IMR-90 (cell line): ENCODE results near the gene MAP3K8. TPM values are rescaled to one million over a fixed set of nuclear protein-coding genes. Genes with fewer than 3 reads are reported as not detected.

Source experiments
- ATAC-seq: fragments of 200-7000 bp; cut with Tn5 transposase; 2 replicates; pipeline ENCODE4 v1.9.1; 2020; ENCODE audit warnings: low read depth, mild to moderate bottlenecking, moderate library complexity
- BruUV-seq: library from RNA; stranded (reverse); fragments of 400-500 nt; replicated peaks from 2 replicates; lab custom pipeline; 2021; lab: Mats Ljungman, UMichigan
- CTCF ChIA-PET: fragments of 300-600 bp; formaldehyde crosslinking; extraction: SDS; loops from one replicate; lab custom pipeline; 2021; ENCODE audit warnings: antibody characterized with exemption; lab: Yijun Ruan, JAX
- POLR2A ChIA-PET: fragments of 300-600 bp; sonication (Branson Sonifier 250); formaldehyde crosslinking; loops from one replicate; lab custom pipeline; 2022; ENCODE audit warnings: antibody characterized with exemption; ENCODE audit not compliant: unreplicated experiment; lab: Charles Lee
- DNase-seq: peaks from one replicate; pipeline ENCODE4 v3.0.0; 2013
- H2AFZ ChIP-seq: replicated peaks from 2 replicates; pipeline ENCODE3; 2013; ENCODE audit warnings: low read length, mild to moderate bottlenecking; ENCODE audit not compliant: poor library complexity
- H2AK5ac ChIP-seq: 2 replicates; pipeline ENCODE4 v1.6.1; 2013; ENCODE audit warnings: low read depth, low read length, inconsistent platforms
- H2AK9ac ChIP-seq: replicated peaks from 2 replicates; pipeline ENCODE3; 2013; ENCODE audit warnings: mild to moderate bottlenecking, low read depth, low read length, moderate library complexity; ENCODE audit not compliant: poor library complexity
- H2BK120ac ChIP-seq: 2 replicates; pipeline ENCODE4 v1.6.1; 2013; ENCODE audit warnings: low read depth, low read length, inconsistent platforms
- H2BK15ac ChIP-seq: 3 replicates; pipeline ENCODE4 v1.6.1; 2013; ENCODE audit warnings: low read depth, low read length, inconsistent platforms
- H2BK20ac ChIP-seq: 2 replicates; pipeline ENCODE4 v1.6.1; 2013; ENCODE audit warnings: low read depth, mild to moderate bottlenecking, inconsistent platforms, low read length, moderate library complexity
- H2BK5ac ChIP-seq: 2 replicates; pipeline ENCODE4 v1.6.1; 2013; ENCODE audit warnings: mild to moderate bottlenecking, low read depth, low read length, inconsistent platforms; ENCODE audit not compliant: poor library complexity, severe bottlenecking
- H3K14ac ChIP-seq: replicated peaks from 2 replicates; pipeline ENCODE4 v1.6.1; 2013; ENCODE audit warnings: low read depth, low read length, inconsistent platforms
- H3K18ac ChIP-seq: 2 replicates; pipeline ENCODE4 v1.6.1; 2013; ENCODE audit warnings: low read depth, low read length, control low read depth
- H3K23ac ChIP-seq: 2 replicates; pipeline ENCODE4 v1.6.1; 2013; ENCODE audit warnings: low read depth, low read length, inconsistent platforms
- H3K27ac ChIP-seq: 2 replicates; pipeline ENCODE4 v1.5.1; 2013; ENCODE audit warnings: mild to moderate bottlenecking, control low read depth, low read length; ENCODE audit not compliant: insufficient read depth
- H3K27me3 ChIP-seq: 2 replicates; pipeline ENCODE4 v1.6.1; 2013; ENCODE audit warnings: low read length; ENCODE audit not compliant: control insufficient read depth, insufficient read depth
- H3K36me3 ChIP-seq: 2 replicates; pipeline ENCODE4 v1.6.1; 2013; ENCODE audit warnings: low read length, mixed read lengths; ENCODE audit not compliant: control insufficient read depth, insufficient read depth
- H3K4ac ChIP-seq: 2 replicates; pipeline ENCODE4 v1.6.1; 2013; ENCODE audit warnings: low read depth, low read length, inconsistent platforms
- H3K4me1 ChIP-seq: 2 replicates; pipeline ENCODE4 v1.6.1; 2013; ENCODE audit warnings: low read length, mixed read lengths; ENCODE audit not compliant: control insufficient read depth, insufficient read depth
- H3K4me2 ChIP-seq: 2 replicates; pipeline ENCODE4 v1.6.1; 2013; ENCODE audit warnings: low read depth, mild to moderate bottlenecking, control low read depth, low read length, moderate library complexity
- H3K4me3 ChIP-seq: 2 replicates; pipeline ENCODE4 v1.5.1; 2013; ENCODE audit warnings: low read depth, mild to moderate bottlenecking, control low read depth, low read length, moderate library complexity; ENCODE audit not compliant: insufficient read depth
- H3K56ac ChIP-seq: 2 replicates; pipeline ENCODE4 v1.6.1; 2013; ENCODE audit warnings: low read length, inconsistent platforms; ENCODE audit not compliant: insufficient read depth; ENCODE audit errors: extremely low read depth
- H3K79me1 ChIP-seq, 2 experiments: 2 replicates each; pipeline ENCODE4 v1.6.1; 2013; ENCODE audit warnings: low read length in 2 of 2, inconsistent platforms in 1 of 2, low read depth in 1 of 2
- H3K9ac ChIP-seq: 2 replicates; pipeline ENCODE4 v1.6.1; 2013; ENCODE audit warnings: low read depth, low read length, control low read depth
- H3K9me1 ChIP-seq: 2 replicates; pipeline ENCODE4 v1.6.1; 2013; ENCODE audit warnings: low read length, inconsistent platforms; ENCODE audit not compliant: insufficient read depth
- H3K9me3 ChIP-seq: 2 replicates; pipeline ENCODE4 v1.6.1; 2013; ENCODE audit warnings: low read length; ENCODE audit not compliant: control insufficient read depth, insufficient read depth
- H4K20me1 ChIP-seq: 2 replicates; pipeline ENCODE4 v1.6.1; 2013; ENCODE audit warnings: low read length, inconsistent platforms; ENCODE audit not compliant: insufficient read depth
- H4K5ac ChIP-seq: 2 replicates; pipeline ENCODE4 v1.6.1; 2013; ENCODE audit warnings: mild to moderate bottlenecking, low read depth, low read length, control low read depth
- H4K8ac ChIP-seq, 2 experiments: 2 replicates each; pipeline ENCODE4 v1.6.1; 2013; ENCODE audit warnings: low read depth in 2 of 2, low read length in 2 of 2, control low read depth in 1 of 2, inconsistent platforms in 1 of 2
- H4K91ac ChIP-seq: 2 replicates; pipeline ENCODE4 v1.6.1; 2013; ENCODE audit warnings: low read depth, low read length, inconsistent platforms; ENCODE audit not compliant: insufficient read depth
- CEBPB ChIP-seq: IDR thresholded peaks from 2 replicates; pipeline ENCODE4 v1.6.1; 2012; ENCODE audit warnings: low read depth, low read length, improper control_type of control experiment
- POLR2A ChIP-seq: IDR thresholded peaks from 2 replicates; pipeline ENCODE4 v1.6.1; 2012; ENCODE audit warnings: mild to moderate bottlenecking, low read depth, low read length
- RAD21 ChIP-seq: IDR thresholded peaks from 2 replicates; pipeline ENCODE4 v1.6.1; 2012; ENCODE audit warnings: low read length, improper control_type of control experiment
- WGBS, 2 experiments: methylation state at CpG; one replicate each; pipeline versions ENCODE4 v1.1.5 to v1.1.7; 2013; ENCODE audit warnings: missing lambda C conversion rate in 2 of 2; ENCODE audit not compliant: insufficient read length in 1 of 2; ENCODE audit errors: extremely low coverage in 2 of 2; 5-methylcytosine and 5-hydroxymethylcytosine counted together
- dilution Hi-C: fragments of 300-500 bp; cut with HindIII; formaldehyde crosslinking; loops from one replicate; pipeline ENCODE4 v1.14.3; 2018; ENCODE audit warnings: low sequenced_read_pairs; ENCODE audit not compliant: unreplicated experiment
- in situ Hi-C: fragments of 300-500 bp; cut with MboI; formaldehyde crosslinking; loops from 3 replicates; pipeline ENCODE4 v1.14.3; 2019; ENCODE audit warnings: low sequenced_read_pairs, inconsistent platforms, mixed read lengths
- intact Hi-C: fragments of 100-400 bp; cut with micrococcal nuclease; formaldehyde crosslinking; loops from 2 replicates; pipeline ENCODE4 v1.10.0; 2022
- polyA plus RNA-seq, 3 experiments: library from polyadenylated mRNA; depleted of rRNA; stranded (reverse); fragments of >200 nt; gene quantifications; 2 replicates each; pipeline ENCODE4 v1.2.3, GENCODE V29; 2012; ENCODE audit warnings: low replicate concordance in 1 of 3
- total RNA-seq: library from RNA; depleted of rRNA; stranded (reverse); fragments of >200 nt; gene quantifications from 2 replicates; pipeline ENCODE4 v1.2.3, GENCODE V29; 2012

Gene MAP3K8
- total and polyA plus RNA-seq, 2 of the 4 experiments (the other 2 are of a cell fraction): 1.8 to 2.6 TPM

DNA sequence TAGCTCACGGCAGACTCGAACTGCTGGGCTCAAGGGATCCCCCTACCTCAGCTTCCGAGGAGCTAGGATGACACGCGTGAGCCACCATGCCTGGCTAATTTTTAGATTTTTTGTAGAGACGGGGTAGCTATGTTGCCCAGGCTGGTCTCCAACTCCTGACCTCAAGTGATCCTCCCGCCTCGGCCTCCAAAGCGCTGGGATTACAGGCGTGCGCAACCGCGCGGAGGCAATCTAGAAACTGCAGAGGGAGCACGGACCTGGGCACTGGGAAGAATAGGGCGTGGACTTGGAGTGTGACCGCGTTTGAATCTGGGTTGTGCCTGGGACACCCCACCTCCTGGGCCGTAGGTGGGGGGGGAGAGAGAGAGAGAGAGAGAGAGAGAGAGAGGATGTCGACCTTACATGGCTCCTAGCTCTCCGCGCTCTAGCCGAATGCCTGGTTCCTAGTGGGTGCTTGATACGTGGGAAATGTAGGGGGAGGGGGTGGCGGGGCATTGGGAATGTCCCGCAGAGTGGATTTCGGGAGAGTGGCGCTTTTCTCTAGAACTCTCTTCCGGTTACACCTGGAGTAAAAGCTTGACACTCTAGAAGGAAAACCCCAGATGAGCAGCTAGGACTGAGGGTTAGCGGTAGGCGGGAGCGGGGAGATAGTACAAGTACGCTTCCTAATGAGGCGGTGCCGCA lies 1.2 kb upstream of the MAP3K8 start:
- Histone ChIP-seq H3K79me1 (peaks cover 10 to 24% of the 10 kb centered on the region in 2 experiments; a peak in 3 of 4 replicates), H3K4me1 (peaks cover 18% of the 10 kb centered on the region), H3K9ac (peak overlapping the region; percentile 69), H3K36me3 (no peaks in the 10 kb centered on the region), H3K9me1 (peaks cover 5% of the 10 kb centered on the region), H3K27me3 (no peaks in the 10 kb centered on the region), H4K5ac (peak overlapping the region; percentile 57), H2AK9ac (peak overlapping the region; percentile 77), H3K18ac (peak overlapping the region; percentile 2; the same call in 1 of the 2 replicates), H3K9me3 (no peaks in the 10 kb centered on the region), H3K4me3 (peak overlapping the region; percentile 77), H3K4me2 (peak overlapping the region; percentile 49), H3K56ac (no peak overlapping the region), H3K27ac (peak overlapping the region; percentile 73), H3K4ac (peak overlapping the region; percentile 72), H2BK5ac (peak overlapping the region; percentile 73), H2BK15ac (0 out of 3 replicates have a peak overlapping the region, but pooled peaks have one; percentile 3), H4K20me1 (no peaks in the 10 kb centered on the region; the same call in 1 of the 2 replicates), H4K8ac (peak overlapping the region; percentile 13 to 74; a peak in 2 of 4 replicates), H2AFZ (peak overlapping the region; percentile 93), H4K91ac (peak overlapping the region; percentile 75), H2BK20ac (no peak overlapping the region), H3K14ac (peak overlapping the region; percentile 27; the same call in 1 of the 2 replicates), H2AK5ac (peak overlapping the region; percentile 43), H3K23ac (0 out of 2 replicates have a peak overlapping the region, but pooled peaks have one; percentile 12), H2BK120ac (peak overlapping the region; percentile 51)
- ChIA-PET CTCF (no interaction called here), POLR2A (interaction anchor here (0.6 kb wide), 1 partner anchor 21 kb away, joined by 9 read pairs; no protein-coding TSS in a partner anchor)
- ATAC-seq (no peak), DNase-seq (no peak)
- no TSS peak for BruUV-seq
- dilution Hi-C loops (no loop called here), in situ Hi-C loops (no loop called here), intact Hi-C loops (no loop called here)
- TF ChIP-seq POLR2A: no peak
- TF ChIP-seq CEBPB: 0 out of 2 replicates have a peak, but pooled peaks have one; percentile 20
- no peak for TF ChIP-seq RAD21
- 75% methylated on average over 11 of the region's 35 CpGs; no CpG with 5 or more reads in 1 of the 2 experiments for WGBS, 2 experiments
